AG09309 (cell line): ENCODE data around the gene ZBTB24.

Source experiments
- DNase-seq: peaks from one replicate; pipeline ENCODE4 v3.0.0-alpha.2; 2010; ENCODE audit warnings: low read depth
- H3K4me3 ChIP-seq: 2 replicates; pipeline ENCODE4 v1.5.1; 2011; ENCODE audit warnings: mild to moderate bottlenecking, low read depth, low read length, moderate library complexity; ENCODE audit not compliant: control insufficient read depth
- CTCF ChIP-seq: IDR thresholded peaks from 2 replicates; pipeline ENCODE4 v1.5.1; 2011; ENCODE audit warnings: mild to moderate bottlenecking, low read depth, low read length, inconsistent platforms; ENCODE audit not compliant: insufficient read depth, control insufficient read depth; ENCODE audit errors: missing control alignments

ZBTB24 gene

GRCh38 chr6:109457562-109457996 is 25.4 kb downstream of the ZBTB24 start:
- no peak for DNase-seq
- no peak overlapping the region for H3K4me3 ChIP-seq
- TF ChIP-seq CTCF: no peak

DNA sequence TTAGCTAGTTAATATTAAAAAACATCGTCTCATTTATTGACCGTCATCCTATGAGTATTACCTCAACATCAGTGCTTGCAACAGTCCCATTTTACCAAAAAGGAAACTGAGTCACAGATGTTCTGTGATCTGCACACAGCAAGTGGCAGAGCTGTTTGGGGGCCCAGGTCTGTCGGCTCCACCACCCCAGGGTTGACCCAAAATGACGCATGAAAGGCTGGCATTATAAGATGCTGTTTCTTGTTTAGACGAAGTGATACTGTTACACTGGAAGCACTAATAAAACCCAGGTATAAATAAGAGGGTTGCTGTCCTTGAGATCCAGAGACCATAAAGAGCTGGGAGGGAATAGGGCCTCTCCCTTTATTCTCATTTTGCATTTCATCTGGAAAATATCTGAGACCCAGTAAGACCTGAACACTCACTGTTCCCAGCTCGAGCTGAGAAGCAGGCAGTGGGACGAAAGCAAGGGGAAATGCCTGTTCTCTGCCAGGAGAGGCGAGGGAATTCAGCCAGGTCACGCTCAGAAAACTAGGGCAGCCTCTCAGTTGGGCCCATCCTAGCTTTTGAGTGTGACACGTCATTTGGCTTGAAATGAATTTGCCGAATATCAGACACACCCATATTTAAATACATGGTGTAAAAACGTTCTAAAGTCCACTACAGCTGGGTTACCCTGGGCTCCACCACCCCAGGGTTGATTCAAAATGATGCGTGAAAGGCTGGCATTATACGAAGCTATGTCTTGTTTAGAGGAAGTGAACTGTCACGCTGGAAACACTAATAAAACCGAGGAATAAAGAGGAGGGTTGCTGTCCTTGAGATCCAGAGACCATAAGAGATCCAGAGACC is 26.1 kb downstream of the ZBTB24 start:
- peak overlapping the region; percentile 95 for H3K4me3 ChIP-seq
- peak; percentile 42 for DNase-seq
- no peak for TF ChIP-seq CTCF

DNA sequence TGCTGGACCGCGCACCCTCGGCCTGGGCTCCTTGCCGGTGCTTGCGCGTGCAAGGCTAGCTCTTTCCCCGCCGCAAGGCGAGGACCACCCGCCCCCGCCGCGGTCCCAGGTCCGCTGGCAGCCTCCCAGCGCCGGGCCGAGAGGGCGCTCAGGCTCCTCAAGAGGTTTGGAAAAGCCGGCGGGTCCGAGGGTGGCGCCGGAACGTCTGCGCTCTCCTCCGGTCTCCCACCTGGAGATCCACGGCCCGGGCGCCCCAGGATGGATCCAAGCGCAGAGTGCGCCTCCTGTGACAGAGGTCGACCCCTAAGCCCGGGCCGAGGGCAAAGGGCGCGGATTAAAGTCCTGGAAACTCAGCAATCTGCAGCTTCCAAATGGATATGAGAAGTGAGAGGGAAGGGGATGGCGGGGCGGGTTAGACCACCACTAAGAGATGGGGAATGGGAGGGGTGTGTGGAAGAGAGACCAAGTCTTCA is 26.9 kb downstream of the ZBTB24 start:
- H3K4me3 ChIP-seq: peak overlapping the region; percentile 95
- no peak for DNase-seq
- TF ChIP-seq CTCF: no peak

- peak within 1 kb of the TSS; percentile 95 for H3K4me3 ChIP-seq
- DNase-seq: no peak
- TF ChIP-seq CTCF: peak; percentile 15
Observed at GRCh38 chr6:109455437-109456110, 27.4 kb downstream of the ZBTB24 start, which contains the start of gene MICAL1. MICAL1 (minus strand) TSS chr6:109455772; CDS start chr6:109454196, 1,576 bp downstream.

GRCh38 chr6:109454496-109455436 is 28.3 kb downstream of the ZBTB24 start:
- TF ChIP-seq CTCF: no peak
- no peak for DNase-seq
- peak overlapping the region; percentile 95 for H3K4me3 ChIP-seq
